Measurements from ENCODE around the gene CCNE1.
"Not testable (repeated sequence)": the region's sequence is repeated elsewhere in the genome, so short reads cannot be mapped to it uniquely, and the experiment has no call there.

Gene CCNE1

DNA sequence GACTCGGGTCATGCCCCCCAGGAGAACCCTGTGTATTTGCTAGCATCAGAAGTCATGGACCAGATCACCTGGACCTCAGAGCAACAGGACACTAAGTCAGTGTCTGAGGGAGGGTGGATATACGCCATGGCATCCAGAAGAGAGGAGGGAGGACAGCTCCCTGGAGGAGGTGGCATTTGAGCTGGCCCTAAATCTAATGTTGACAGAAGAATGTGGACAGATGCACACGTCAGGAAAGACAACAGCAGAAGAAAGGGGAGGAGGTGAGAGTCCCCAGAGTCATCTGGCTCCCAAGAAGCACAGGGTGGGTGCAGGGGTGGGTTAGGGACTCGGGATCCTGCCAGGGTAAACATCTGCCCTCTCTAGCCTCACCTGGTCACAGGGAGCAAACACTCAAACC lies 24.5 kb upstream of the CCNE1 start:
- no peak for DNase-seq (ENCODE audit: low read depth in 2 of 2)

DNA sequence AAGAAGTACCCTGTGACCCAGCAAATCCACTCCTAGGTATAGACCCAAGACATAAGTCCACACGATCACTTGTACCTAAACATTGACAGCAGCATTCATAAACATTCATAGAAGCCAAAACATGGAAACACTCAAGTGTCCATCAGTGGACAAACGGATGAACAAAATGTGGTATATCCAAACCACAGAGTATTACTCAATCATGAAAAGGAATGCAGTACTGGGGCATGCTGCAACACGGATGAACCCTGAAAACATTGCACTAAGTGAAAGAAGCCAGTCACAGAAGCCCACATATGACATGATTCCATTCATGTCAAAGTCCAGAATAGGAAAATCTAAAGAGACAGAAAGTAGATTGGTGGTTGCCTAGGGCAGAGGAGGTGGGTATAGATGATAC lies 22.8 kb upstream of the CCNE1 start:
- DNase-seq (ENCODE audit: low read depth in 2 of 2): no peak

DNA sequence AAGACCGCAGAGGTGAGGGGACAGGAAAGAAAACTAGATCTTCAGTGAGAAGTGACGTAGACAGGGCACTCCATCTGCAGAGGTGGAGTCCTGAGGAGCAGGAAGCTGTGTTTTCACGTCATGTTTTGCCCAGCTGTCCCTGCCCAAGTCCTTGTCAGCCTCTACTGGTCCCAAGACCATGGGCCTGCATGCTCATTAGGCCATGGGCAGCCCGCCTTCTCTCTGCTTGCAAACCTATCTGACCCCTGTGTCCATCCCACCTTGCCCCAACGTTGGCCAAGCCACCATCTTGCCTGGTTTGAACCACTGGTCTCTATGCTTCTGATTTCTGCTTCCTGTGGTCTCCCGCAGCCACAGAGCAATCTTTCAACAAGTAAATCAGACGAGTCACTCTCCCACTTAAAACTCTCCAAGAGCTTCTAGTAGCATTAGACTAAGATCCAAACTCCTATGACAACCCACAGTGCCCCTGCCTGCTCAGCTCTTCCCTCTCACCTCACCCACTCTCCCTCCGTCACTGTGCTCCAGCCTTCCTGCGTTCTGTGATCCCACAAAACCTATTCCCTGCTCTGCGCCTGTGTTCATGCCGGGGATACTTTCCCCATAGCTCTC lies 18.6 kb upstream of the CCNE1 start:
- DNase-seq (ENCODE audit: low read depth in 2 of 2): no peak

DNA sequence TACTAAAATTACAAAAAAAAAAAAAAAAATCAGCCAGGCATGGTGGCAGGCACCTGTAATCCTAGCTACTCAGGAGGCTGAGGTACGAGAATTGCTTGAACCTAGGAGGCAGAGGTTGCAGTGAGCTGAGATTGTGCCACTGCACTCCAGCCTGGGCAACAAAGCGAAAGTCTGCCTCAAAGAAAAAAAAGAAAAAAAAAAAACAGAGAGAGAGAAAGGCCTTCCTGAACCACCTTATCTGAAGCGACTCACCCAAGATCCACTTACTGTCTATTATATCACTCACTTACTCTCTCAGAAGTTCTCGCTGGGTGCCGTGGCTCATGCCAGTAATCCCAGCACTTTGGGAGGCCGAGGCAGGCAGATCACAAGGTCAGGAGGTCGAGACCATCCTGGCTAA lies 17.3 kb upstream of the CCNE1 start:
- not testable (repeated sequence) for DNase-seq (ENCODE audit: low read depth in 2 of 2)

DNA sequence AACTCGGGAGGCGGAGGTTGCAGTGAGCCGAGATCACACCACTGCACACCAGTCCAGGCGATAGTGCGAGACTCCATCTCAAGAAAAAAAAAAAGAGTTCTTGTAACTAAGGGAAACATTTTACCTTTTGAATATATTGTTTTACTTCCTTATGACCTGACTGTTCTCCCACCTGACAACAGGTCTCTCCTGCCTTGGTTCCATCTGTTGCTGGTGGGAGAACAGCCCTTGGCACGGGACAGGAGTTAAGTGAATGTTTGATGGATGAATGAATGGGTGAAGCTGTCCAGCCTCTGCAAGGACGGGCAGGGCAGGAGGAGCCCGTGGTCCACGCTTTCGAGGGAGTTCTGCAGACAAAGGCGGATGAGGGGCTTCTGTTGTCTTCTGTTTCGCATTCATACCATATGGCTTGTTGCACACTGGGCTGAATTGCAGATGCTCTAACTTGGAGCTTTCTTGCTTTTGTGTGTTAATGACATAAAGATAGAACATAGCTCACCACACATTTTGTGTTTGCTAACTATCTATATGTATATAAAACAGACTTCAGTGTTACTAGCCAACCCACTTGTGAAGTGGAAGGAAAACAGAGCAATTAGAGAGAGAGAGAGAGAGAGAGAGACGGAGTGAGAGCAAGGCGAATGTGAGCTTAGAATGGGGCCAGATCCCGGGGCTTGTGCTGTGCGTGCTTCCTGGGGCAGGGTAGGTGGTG lies 16.2 kb upstream of the CCNE1 start:
- DNase-seq (ENCODE audit: low read depth in 2 of 2): no peak

DNA sequence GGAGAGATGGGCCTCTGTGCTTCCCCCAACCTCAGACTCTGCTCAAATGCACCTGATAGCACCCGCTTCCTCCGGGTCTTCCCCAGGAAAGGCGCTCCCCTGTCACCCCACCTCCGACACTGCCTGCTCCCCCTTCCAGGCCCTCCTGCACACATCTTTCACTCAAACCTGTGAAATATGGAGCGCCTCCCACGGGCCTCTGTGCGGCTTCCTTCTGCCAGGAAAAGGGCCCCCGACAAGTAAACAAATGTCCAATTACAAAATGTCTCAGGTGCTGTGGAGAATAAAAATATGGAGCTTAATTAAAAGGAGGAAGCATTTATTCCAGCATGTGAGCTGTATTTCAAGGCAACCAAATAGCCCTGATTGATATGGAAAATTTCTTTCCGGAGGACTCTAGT lies 15.6 kb upstream of the CCNE1 start:
- no peak for DNase-seq (ENCODE audit: low read depth in 2 of 2)

DNA sequence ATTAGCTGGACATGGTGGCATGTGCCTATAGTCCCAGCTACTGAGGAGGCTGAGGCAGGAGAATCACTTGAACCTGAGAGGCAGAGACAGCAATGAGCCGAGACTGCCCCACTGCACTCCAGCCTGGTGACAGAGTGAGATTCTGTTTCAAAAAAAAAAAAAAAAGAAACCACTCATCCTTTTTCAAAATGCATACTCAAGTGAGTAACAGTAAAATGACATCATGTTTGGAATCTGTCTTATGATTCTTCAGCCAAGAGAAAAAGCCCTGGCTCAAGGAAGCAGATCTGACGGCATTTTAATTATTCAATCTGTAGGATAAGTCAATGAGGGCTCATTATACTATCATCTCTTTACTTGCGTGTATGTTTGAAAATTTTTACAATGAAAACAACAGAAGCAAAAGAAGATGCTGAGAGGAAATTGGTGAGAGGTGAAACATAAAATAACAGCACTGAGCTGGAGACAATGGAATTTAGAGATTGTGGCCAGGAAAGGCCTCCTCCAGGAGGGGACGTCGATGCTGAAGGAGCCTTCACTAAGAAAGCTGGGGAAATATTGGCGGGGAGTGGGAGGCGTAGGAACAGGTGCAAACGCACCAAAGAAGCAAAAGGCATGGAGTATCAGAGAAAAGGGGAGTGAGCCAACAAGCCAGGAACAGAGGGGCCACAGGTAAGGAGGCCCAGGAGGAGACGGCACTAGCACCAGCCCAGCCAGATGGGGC lies 12.9 kb upstream of the CCNE1 start:
- DNase-seq (ENCODE audit: low read depth in 2 of 2): no peak

DNA sequence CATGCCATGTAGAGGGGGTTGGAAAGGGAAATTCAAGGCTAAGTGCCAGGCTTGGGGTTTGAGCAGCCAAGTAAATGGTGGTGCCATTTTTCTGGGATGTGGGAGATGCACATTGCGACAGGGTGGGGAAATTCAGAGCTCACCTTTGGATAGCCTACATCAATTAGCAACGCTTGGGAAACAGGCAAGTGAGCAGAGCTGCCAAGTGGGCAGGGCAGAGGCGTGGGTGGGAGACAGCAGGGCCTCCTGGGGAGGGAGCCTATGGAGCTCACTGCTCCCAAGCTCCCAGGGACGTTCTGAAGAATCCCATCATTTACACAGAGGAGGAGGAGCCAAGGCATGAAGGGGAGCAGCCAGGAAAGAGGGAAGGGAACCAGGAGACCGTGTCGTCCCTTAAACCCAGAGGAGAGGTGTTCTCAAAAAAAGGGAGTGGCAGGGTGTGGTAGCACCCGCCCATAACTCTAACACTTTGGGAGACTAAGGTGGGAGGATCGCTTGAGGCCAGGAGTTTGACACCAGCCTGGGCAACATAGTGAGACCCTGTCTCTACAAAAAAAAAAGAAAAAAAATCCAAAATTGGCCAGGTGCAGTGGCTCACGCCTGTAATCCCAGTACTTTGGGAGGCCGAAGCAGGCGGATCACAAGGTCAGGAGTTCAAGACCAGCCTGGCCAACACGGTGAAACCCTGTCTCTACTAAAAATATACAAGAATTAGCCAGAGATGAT lies 11.5 kb upstream of the CCNE1 start:
- no peak for DNase-seq (ENCODE audit: low read depth in 2 of 2)

DNA sequence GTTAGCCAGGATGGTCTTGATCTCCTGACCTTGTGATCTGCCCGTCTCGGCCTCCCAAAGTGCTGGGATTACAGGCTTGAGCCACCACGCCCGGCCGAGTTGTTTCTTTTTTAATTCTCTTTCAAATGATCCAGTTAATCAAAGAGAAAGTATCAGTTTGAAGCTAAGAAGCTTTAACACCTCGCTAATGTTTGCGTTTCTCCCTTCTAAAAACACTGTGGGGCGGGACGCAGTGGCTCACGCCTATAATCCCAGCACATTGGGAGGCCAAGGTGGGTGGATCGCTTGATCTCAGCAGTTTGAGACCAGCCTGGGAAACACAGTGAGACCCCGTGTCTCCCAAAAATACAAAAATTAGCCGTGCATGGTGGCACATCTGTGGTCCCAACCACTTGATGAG lies 7.8 kb upstream of the CCNE1 start:
- DNase-seq (ENCODE audit: low read depth in 2 of 2): not testable (repeated sequence)

DNA sequence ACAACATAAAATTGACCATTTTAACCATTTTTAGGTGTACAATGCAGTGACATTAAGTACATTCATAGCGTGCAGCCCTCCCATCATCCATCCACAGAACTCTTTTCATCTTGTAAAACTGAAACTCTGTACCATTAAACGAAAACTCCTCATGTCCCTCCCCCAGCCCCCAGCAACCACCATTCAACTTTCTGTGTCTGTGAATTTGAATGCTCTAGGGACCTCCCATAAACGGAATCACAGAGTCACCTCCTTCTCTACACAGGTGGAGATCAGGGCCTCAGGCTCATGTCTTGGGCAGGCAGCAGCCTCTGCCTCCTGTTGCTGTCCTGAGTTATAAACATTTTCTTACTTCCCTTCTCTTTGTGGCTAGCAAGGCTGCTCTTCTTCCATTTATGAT lies 7.3 kb upstream of the CCNE1 start:
- no peak for DNase-seq (ENCODE audit: low read depth in 2 of 2)

DNA sequence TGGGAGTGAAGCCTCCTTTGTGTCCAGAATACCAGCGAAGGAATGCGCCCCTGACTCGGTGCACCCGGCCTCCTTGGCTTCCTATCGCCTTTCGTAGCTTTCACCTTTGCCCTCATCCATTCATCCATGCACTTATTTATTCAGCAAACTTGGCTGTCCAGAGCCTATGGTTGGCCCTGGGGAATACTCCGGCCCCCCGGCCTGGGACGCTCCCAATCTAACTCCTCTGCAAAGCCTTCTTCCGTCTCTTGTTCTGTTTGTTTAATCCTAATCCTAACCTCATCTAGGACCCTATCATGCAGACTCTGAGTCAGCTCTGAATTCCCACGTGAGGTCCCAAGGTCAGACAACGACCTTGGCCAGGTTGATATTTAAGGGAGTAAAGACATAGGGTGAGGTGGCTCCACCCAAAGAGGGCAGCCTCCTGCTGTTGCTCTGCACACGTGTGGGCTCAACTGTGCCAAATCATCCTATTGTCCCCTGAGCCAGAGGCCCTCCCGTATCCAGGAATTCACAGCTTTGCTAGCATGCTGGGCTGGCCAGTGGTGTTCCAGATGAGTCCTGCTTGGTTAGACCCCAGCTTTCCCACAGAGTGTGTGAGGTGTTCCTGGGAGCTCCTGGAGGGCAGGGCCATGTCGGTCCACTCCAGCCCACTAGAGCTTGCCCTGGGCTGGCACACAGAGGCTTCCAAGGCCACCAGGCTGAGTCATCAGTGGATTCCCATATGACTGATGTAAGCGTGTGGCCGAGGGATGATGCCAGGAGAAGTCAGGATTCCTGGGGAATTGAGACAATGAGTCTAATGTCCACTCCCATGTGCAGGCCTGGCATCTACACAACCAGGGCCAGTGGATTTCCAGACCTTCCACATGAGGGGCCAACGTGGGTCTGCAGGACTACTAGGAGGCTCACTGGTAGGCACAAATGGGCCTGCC lies 6.5 kb upstream of the CCNE1 start:
- DNase-seq (ENCODE audit: low read depth in 2 of 2): no peak

DNA sequence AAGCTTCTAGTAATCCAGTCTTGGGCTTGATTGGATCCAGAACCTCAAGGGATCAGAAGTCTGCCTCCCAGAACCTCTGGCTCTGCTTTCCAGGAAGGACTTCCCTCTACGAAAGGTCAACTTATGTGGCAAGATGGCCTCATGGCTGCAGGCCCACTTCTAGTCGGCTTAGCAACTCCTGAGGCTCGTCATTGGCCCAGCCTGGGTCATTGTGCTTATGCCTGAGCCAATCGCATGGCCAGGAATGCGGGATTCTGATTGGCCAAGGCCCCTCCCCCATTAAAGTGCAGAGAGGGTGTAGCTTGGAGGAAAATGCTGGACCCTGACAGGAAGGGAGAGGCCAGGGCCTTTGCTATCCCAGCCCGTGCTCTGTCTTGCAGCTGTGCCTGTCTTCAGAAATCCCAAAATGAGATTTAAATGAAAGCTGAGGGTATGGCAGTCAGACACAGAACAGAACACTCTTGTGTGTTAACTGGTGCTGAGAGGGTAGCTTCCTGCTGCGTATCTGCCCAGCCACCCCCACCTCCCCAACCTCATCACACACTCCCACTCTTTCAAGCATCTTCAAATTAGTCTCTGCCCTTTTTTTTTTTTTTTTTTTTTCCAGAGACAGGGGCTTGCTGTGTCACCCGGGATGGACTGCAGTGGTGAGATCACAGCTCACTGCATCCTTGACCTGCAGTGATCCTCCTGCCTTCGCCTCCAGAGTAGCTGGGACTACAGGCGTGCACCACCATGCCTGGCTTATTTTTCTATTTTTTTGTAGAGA lies 5.5 kb upstream of the CCNE1 start:
- DNase-seq (ENCODE audit: low read depth in 2 of 2): no peak

DNA sequence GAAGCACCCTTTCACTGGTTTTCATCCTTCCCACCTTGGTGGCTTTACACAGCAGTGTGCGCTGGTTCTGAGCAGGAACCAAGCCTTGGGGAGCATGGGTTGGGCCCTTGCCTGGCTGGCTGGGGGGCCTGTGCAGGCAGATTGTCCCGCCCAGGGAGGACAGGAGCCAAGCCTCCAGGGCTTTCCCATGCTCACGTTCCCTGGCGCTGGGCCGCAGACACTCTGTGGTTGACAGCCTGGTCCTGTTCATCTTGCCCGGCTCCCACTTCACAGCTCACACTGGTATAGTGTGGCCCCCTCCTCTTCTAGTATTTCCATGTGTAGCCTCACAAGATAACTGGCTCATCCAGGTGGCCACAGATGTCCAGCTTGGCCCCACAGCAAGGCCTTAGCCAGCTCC lies 4.6 kb upstream of the CCNE1 start:
- no peak for DNase-seq (ENCODE audit: low read depth in 2 of 2)

DNA sequence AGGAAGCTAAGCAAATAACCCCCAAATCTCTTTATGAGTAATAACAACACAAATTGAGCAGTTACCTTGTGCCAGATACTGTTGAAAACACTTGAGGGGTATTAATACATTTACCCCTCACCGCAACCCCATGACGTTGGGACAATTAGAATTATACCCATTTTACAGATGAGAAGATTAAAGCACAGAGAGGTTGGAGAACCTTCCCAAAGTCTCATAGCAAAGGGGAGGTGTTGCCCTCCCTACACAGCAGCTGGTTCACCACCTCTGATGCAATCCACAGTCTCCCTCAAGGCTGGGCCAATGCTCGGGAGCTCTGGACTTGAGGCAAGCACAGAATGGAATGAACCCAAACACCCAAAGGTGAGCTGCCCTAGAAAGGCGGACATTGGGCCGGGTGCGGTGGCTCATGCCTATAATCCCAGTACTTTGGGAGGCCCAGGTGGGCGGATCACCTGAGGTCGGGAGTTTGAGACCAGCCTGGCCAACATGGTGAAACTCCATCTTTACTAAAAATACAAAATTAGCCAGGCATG lies 3.9 kb upstream of the CCNE1 start:
- no peak for DNase-seq (ENCODE audit: low read depth in 2 of 2)

DNA sequence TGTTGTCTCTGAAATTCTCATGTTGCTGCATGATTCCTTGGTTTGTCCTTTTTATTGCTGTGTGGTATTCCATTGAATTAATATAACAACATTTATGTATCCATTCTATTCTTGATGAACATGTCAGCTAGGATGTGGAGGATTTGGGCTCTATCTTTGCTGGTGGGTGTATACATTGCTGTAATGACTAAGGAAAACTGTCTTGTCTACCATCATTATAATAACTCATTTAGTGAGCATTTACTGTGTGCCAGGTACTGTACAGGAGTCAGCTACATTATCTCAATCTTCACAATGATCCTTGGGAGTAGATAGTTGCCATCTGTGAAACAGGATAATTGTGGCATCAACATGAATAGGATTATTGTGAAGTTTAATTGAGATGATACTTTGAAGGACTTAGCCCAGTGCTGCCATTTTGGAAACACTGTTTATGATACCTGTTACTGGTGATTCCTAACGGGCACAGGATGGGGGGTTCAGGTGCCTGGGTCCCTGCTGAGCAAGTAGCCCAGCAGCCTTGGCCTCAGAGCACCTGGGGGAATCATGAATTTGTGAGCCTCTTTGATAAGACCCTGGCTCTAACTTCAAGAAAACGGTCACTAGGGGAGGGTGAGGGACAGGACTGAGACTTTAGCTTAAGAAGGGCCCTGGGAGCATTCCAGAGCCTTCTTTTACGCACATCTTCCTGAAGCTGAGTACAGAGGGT lies 1.8 kb upstream of the CCNE1 start:
- no peak for DNase-seq (ENCODE audit: low read depth in 2 of 2)

DNA sequence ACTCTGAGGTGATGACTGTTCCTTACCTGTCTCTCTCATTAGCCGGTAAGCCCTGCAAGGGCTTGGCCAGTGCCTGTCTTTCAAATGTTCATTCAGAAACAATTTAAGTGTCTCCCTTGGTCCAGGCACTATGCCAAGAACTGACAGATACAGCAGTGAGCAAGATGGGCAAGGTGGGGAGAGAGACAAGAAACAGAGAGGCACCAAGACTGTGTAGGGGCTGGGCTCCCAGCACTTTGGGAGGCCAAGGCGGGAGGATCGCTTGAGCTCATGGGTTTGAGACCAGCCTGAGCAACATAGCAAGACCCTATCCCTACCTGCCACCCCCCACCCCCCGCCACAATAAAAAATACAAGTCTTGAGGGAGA lies 1.3 kb upstream of the CCNE1 start:
- no peak for DNase-seq (ENCODE audit: low read depth in 2 of 2)

DNA sequence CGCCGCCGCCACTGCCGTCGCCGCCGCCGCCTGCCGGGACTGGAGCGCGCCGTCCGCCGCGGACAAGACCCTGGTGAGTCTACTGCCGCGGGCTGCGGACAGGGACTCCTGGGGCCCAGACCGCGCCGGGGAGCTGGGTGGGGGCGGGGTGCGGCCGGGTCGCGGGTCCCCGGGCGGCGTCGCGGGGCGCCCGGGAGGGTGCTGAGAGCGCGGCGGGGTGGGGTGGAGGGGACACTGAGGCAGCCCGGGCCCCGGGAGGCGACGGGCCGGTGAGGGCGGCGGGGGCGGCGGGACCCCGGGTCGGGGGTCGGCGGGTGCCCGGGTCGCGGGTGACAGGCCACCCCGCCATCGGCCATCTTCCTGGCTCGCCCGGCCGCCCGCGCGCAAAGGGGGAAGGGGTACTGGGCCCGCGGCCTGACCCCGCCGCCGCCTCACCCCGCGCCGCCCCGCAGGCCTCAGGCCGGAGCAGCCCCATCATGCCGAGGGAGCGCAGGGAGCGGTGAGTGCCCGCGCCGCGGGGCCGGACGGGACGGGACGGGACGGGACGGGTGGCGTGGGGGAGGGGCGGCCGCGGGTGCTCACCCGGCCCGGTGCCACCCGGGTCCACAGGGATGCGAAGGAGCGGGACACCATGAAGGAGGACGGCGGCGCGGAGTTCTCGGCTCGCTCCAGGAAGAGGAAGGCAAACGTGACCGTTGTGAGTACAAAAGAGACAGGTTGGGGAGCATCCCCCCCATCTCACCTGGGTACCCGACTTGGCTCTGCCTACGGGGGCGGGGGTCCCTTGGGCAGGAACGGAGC lies 489 bp downstream of the CCNE1 start:
- DNase-seq (ENCODE audit: low read depth in 2 of 2): no peak

DNA sequence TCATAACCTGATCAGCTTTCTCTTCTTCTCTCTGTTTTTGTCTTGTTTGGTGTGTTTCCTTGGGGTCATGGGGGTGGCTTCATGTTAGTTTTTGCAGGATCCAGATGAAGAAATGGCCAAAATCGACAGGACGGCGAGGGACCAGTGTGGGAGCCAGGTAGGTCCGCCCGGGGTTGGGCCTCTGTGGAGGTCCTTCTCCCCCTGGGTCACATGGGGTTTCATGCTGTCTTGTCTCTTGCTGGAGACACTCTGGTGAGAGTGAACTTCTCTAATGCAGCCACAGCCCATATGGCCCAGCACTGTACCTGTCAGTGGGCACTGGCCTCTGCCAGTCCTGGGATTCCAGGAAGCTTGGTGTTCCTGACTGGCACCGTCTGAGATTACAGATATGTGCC lies 1.1 kb downstream of the CCNE1 start:
- DNase-seq (ENCODE audit: low read depth in 2 of 2): no peak

DNA sequence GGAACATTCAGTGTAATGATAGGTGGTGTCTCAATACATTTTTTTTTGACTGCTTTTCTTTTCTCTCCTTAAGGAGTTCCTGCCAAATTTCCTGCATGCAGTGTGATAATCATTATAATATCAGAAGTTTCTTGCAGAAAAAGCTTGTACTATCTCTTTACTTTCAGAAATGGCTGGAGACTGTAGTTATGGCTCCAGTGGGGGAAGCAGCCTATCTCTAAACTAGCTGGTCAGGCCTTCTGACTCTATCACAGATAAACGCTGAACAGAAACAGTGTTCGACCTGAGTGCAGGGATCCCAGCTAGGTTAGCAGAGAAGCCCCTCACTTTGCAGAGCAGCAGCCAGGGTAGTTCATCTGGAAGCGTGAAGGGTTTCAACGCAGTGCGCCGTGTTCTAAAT lies 1.9 kb downstream of the CCNE1 start:
- DNase-seq (ENCODE audit: low read depth in 2 of 2): no peak
